Measurements from ENCODE around the gene ABLIM2. TPM values are rescaled to one million over a fixed set of nuclear protein-coding genes. Genes with fewer than 3 reads are reported as not detected.

ABLIM2 gene
- total and polyA plus RNA-seq, 2 donors (not counting 1 experiment from before 2014, with no cell fraction given), result 3.3 to 79.0 TPM

DNA sequence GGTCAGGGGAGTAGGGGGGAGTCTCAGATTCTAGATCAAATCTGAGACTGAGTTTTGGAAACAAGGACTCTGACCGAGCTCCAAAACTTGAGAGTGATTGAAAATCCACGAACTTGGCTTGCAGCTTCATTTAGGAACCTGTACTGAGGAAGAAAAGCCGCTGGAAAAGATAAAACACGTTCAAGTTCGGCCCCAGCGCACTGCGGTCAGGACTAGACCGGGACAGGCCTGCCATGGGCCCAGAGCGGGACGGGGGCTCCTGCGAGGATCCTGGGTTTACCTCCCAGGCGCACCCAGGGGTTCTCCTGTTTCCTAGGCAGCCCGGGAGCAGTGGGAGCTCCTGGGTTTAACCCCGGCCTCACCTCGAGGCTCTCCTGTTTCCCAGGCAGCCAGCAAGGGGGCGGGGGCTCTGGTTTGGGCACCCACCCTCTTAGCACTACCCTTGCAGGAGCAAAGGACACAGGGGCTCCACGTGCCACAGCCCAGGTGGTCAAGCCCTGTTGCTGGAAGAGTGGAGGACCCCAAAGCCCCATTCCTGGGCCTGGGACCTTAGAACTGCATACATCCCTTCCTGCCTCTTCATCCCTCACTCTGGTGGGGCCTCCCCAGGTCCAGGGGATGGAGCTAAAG is 74.5 kb downstream of the ABLIM2 start:
- H3K27ac ChIP-seq (ENCODE audit: low read length in 2 of 2), result no peak overlapping the region
- no peaks in the 10 kb centered on the region for H3K9me3 ChIP-seq (ENCODE audit: control extremely low read depth in 1 of 3, control insufficient read depth in 2 of 3, insufficient read depth in 1 of 3, low read length in 2 of 3)
- H3K9ac ChIP-seq (ENCODE audit: low read length), result no peak overlapping the region
- no peaks in the 10 kb centered on the region for H3K4me1 ChIP-seq (ENCODE audit: control insufficient read depth in 2 of 2, insufficient read depth in 2 of 2, low read length in 2 of 2)
- Mint-ChIP-seq H3K27ac (no peak overlapping the region), H3K27me3 (peaks cover 6% of the 10 kb centered on the region), H3K4me3 (no peak overlapping the region), H3K9me3 (ENCODE audit: insufficient read depth) (no peaks in the 10 kb centered on the region), H3K4me1 (no peaks in the 10 kb centered on the region)
- H4K20me1 ChIP-seq (ENCODE audit: control insufficient read depth, insufficient read depth, low read length, poor library complexity, severe bottlenecking), result no peaks in the 10 kb centered on the region
- H3K4me3 ChIP-seq (ENCODE audit: control extremely low read depth in 1 of 5, extremely low read depth in 1 of 5, insufficient read depth in 1 of 5, low read depth in 2 of 5, low read length in 4 of 5), result no peak overlapping the region
- WGBS (ENCODE audit: insufficient coverage), result 88% methylated on average over 17 of the region's 17 CpGs
- H2AFZ ChIP-seq (ENCODE audit: insufficient read depth, low read depth, low read length, poor library complexity, severe bottlenecking), result no peak overlapping the region
- POLR2A ChIA-PET, result no interaction called here
- DNase-seq, result no peak
- H3K27me3 ChIP-seq (replicated peaks in 1 of 4; ENCODE audit: control extremely low read depth in 1 of 4, control insufficient read depth in 3 of 4, insufficient read depth in 4 of 4, low read length in 3 of 4), result no peaks in the 10 kb centered on the region
- CTCF ChIA-PET, result no interaction called here
- no peaks in the 10 kb centered on the region for H3K36me3 ChIP-seq (replicated peaks in 1 of 2; ENCODE audit: control extremely low read depth in 1 of 2, control insufficient read depth in 1 of 2, extremely low read depth in 1 of 2, insufficient read depth in 2 of 2, low read length in 1 of 2)
- no peaks in the 10 kb centered on the region for H3K79me2 ChIP-seq (ENCODE audit: control insufficient read depth, insufficient read depth, low read length)
- no peak overlapping the region for H3K4me2 ChIP-seq (replicated peaks; ENCODE audit: low read depth, low read length, poor library complexity, severe bottlenecking)
- no peak for TF ChIP-seq EZH2 (IDR thresholded peaks at IDR 0.05; ENCODE audit: borderline replicate concordance, insufficient read depth, low read depth, low read length, poor library complexity, severe bottlenecking)
- TF ChIP-seq, protein P1, sequence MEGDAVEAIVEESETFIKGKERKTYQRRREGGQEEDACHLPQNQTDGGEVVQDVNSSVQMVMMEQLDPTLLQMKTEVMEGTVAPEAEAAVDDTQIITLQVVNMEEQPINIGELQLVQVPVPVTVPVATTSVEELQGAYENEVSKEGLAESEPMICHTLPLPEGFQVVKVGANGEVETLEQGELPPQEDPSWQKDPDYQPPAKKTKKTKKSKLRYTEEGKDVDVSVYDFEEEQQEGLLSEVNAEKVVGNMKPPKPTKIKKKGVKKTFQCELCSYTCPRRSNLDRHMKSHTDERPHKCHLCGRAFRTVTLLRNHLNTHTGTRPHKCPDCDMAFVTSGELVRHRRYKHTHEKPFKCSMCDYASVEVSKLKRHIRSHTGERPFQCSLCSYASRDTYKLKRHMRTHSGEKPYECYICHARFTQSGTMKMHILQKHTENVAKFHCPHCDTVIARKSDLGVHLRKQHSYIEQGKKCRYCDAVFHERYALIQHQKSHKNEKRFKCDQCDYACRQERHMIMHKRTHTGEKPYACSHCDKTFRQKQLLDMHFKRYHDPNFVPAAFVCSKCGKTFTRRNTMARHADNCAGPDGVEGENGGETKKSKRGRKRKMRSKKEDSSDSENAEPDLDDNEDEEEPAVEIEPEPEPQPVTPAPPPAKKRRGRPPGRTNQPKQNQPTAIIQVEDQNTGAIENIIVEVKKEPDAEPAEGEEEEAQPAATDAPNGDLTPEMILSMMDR (IDR thresholded peaks at IDR 0.05), result no peak
- intact Hi-C loops (cut with micrococcal nuclease), result no loop called here
- no peak for ATAC-seq (ENCODE audit: low read depth)

DNA sequence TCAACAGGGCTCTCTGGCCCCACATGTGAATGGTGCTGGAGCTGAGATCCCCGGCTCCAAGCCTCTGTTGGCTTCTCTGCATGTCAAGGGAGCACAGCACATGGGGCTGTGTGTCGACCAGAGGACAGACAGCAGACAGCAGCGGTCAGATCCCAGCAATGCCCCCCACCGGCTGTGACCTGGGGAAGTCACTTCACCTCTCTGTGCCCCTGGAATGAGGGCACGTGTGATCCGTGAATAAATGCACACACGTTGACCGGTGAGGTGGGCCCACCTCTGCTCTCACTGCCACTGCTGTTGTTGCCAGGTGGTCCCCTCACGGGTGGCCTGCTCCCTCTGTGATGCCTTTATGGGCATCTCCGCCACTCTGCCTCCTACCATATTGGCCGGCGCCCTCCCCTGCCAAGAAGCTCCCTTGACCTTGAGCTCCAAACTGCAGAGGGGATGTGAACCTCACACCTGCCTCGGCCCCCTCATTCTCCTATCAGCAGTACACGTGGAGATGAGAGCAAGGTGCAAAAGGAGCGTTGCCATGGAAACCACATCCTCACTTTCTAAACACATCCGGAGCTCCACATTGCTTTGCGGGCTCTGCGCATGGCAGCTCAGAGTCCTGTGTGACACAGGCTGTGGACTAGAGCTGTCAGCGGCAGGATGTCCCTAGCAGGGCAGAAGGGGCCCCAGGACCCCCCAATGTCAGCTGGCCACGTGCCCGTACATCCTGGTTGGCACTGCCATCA is 75.4 kb downstream of the ABLIM2 start:
- no peak for ATAC-seq (ENCODE audit: low read depth)
- Mint-ChIP-seq H3K4me1 (no peaks in the 10 kb centered on the region), H3K9me3 (ENCODE audit: insufficient read depth) (no peaks in the 10 kb centered on the region), H3K4me3 (no peak overlapping the region), H3K27me3 (peaks cover 6% of the 10 kb centered on the region), H3K27ac (no peak overlapping the region)
- CTCF ChIA-PET, result no interaction called here
- POLR2A ChIA-PET, result no interaction called here
- TF ChIP-seq, protein P1 (IDR thresholded peaks at IDR 0.05), result no peak
- TF ChIP-seq EZH2 (IDR thresholded peaks at IDR 0.05; ENCODE audit: borderline replicate concordance, insufficient read depth, low read depth, low read length, poor library complexity, severe bottlenecking), result no peak
- no peak overlapping the region for H3K4me2 ChIP-seq (replicated peaks; ENCODE audit: low read depth, low read length, poor library complexity, severe bottlenecking)
- no peaks in the 10 kb centered on the region for H3K36me3 ChIP-seq (replicated peaks in 1 of 2; ENCODE audit: control extremely low read depth in 1 of 2, control insufficient read depth in 1 of 2, extremely low read depth in 1 of 2, insufficient read depth in 2 of 2, low read length in 1 of 2)
- 87% methylated on average over 17 of the region's 21 CpGs for WGBS (ENCODE audit: insufficient coverage)
- intact Hi-C loops (cut with micrococcal nuclease), result no loop called here
- no peak overlapping the region for H2AFZ ChIP-seq (ENCODE audit: insufficient read depth, low read depth, low read length, poor library complexity, severe bottlenecking)
- no peak overlapping the region for H3K4me3 ChIP-seq (ENCODE audit: control extremely low read depth in 1 of 5, extremely low read depth in 1 of 5, insufficient read depth in 1 of 5, low read depth in 2 of 5, low read length in 4 of 5)
- DNase-seq, result no peak
- H3K9me3 ChIP-seq (ENCODE audit: control extremely low read depth in 1 of 3, control insufficient read depth in 2 of 3, insufficient read depth in 1 of 3, low read length in 2 of 3), result no peaks in the 10 kb centered on the region
- H3K4me1 ChIP-seq (ENCODE audit: control insufficient read depth in 2 of 2, insufficient read depth in 2 of 2, low read length in 2 of 2), result no peaks in the 10 kb centered on the region
- H3K27me3 ChIP-seq (replicated peaks in 1 of 4; ENCODE audit: control extremely low read depth in 1 of 4, control insufficient read depth in 3 of 4, insufficient read depth in 4 of 4, low read length in 3 of 4), result no peaks in the 10 kb centered on the region
- no peaks in the 10 kb centered on the region for H3K79me2 ChIP-seq (ENCODE audit: control insufficient read depth, insufficient read depth, low read length)
- H3K27ac ChIP-seq (ENCODE audit: low read length in 2 of 2), result no peak overlapping the region
- H4K20me1 ChIP-seq (ENCODE audit: control insufficient read depth, insufficient read depth, low read length, poor library complexity, severe bottlenecking), result no peaks in the 10 kb centered on the region
- no peak overlapping the region for H3K9ac ChIP-seq (ENCODE audit: low read length)
